ENCODE data around the gene DOHH. TPM values are rescaled to one million over a fixed set of nuclear protein-coding genes. Genes with fewer than 3 reads are reported as not detected.
A peak's percentile ranks its signal among the peaks of the same experiment; 100 is the strongest.

The DOHH gene
- total and polyA plus RNA-seq, 9 of the 15 experiments (the other 6 are each of a cell fraction or from before 2014, with no cell fraction given) = 0.14 to 47.2 (median 5.1) TPM

DNA sequence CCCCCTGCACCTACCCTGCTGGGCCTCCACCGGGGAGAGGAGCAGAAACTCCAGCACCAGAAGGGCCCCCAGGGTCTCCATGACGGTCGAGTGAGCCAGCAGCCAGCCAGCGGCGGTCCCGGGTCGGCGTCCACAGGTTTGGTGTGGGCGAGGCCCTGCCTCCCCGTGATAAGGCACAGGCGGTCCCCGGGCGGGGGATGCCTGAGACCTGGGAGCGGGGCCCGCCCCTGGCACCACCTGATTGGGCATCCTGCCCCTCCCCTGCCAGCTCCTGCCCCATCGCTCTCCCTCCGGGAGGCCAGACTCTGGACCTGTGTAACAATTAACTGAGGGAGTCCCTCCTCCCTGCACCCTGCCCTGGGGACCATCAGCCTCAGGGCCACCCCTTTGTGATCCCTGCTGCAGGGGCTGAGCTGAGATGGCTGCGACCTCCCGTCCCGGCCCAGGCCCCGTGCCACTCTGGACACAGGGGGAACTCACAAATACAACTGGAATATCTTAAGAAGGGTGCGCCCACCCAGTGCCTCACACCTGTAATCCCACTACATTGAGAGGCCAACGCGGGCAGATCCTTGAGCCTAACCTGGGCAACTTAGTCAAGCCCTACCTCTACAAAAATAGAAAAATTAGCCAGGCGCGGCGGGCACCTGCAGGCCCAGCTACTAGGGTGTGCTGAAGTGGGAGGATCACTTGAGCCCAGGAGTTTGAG is 19.9 kb downstream of the DOHH start, which contains the start of gene SMIM24:
Gene SMIM24 (minus strand): TSS at position 143 of the 709 bp plus-strand sequence. CDS start 62 bp downstream, at position 81.
- POLR2A ChIA-PET = interaction anchor here (0.6 to 1.9 kb wide), 5 partner anchors 11 to 766 kb away, joined by 3 to 8 read pairs (median 3); partner anchors contain the start of gene DOHH
- Histone ChIP-seq H3K79me2 (ENCODE audit: control insufficient read depth, insufficient read depth, low read length) (no peaks in the 10 kb centered on the region), H3K27me3 (ENCODE audit: control insufficient read depth in 2 of 2, insufficient read depth in 2 of 2, low read length in 2 of 2) (peaks cover 21 to 27% of the 10 kb centered on the region in 2 experiments; a peak in 4 of 5 replicates), H3K9me3 (replicated peaks; ENCODE audit: control insufficient read depth, insufficient read depth, low read depth, low read length) (no peaks in the 10 kb centered on the region), H3K4me3 (peak within 1 kb of the TSS; percentile 43), H3K27ac (ENCODE audit: extremely low read depth, low read depth, low read length) (no peak within 1 kb of the TSS), H3K4me2 (ENCODE audit: insufficient read depth, low read length) (peak within 1 kb of the TSS; percentile 80), H3K9me1 (ENCODE audit: control insufficient read depth, insufficient read depth, low read length) (no peaks in the 10 kb centered on the region), H3K4me1 (replicated peaks in 1 of 2; ENCODE audit: control insufficient read depth in 2 of 2, insufficient read depth in 2 of 2, low read length in 2 of 2) (peaks cover 11 to 45% of the 10 kb centered on the region in 2 experiments), H2AFZ (ENCODE audit: low read depth, low read length) (peak within 1 kb of the TSS; percentile 69), H3K36me3 (ENCODE audit: control insufficient read depth, insufficient read depth, low read length) (no peaks in the 10 kb centered on the region), H4K20me1 (replicated peaks; ENCODE audit: control insufficient read depth, insufficient read depth, low read length) (peaks cover 8% of the 10 kb centered on the region; the same call in 1 of the 2 replicates), H3K9ac (ENCODE audit: insufficient read depth in 1 of 2, low read depth in 2 of 2, low read length in 2 of 2) (peak within 1 kb of the TSS in 1 of 2 experiments; percentile 81; a peak in 1 of 4 replicates)
- intact Hi-C loops (cut with micrococcal nuclease) = no loop called here
- WGBS (ENCODE audit: insufficient coverage, low coverage, missing lambda C conversion rate) = 23% methylated on average over 22 of the region's 27 CpGs
- BruUV-seq (replicated peaks) = no TSS peak
- in situ Hi-C loops (cut with MboI) = no loop called here
- DNase-seq (ENCODE audit: extremely low read depth in 1 of 4, low spot score in 3 of 4) (peak in 3 of 4 experiments; percentile 51 to 52 (median 51)), ATAC-seq (no peak), FAIRE-seq (no peak)
- CTCF ChIA-PET (ENCODE audit: low intra/inter-chr PET ratio) = no interaction called here
- TF ChIP-seq ELK1 (CRISPR knock-in tag; IDR thresholded peaks at IDR 0.05) (no peak), CBFA2T2 (conservative IDR thresholded peaks at IDR 0.05) (0 out of 2 replicates have a peak, but pooled peaks have one; percentile 14), TSHZ1 (CRISPR knock-in tag; IDR thresholded peaks at IDR 0.05) (no peak), EGR1 (conservative IDR thresholded peaks at IDR 0.05) (peak; percentile 43; the same call in 1 of the 2 replicates), HMG20A (CRISPR knock-in tag; conservative IDR thresholded peaks at IDR 0.05) (no peak), ZNF274 (IDR thresholded peaks at IDR 0.05; ENCODE audit: borderline replicate concordance, low read depth, low read length) (no peak), PTBP1 (IDR thresholded peaks at IDR 0.05; ENCODE audit: low read depth, low read length) (no peak), U2AF2 (optimal IDR thresholded peaks at IDR 0.05; ENCODE audit: low read depth, low read length) (no peak), CBFA2T3 (IDR thresholded peaks at IDR 0.05) (peak; percentile 15; the same call in 1 of the 2 replicates), ESRRA (IDR thresholded peaks at IDR 0.05; ENCODE audit: borderline replicate concordance, low read depth) (no peak)
- TF ChIP-seq, protein P1, sequence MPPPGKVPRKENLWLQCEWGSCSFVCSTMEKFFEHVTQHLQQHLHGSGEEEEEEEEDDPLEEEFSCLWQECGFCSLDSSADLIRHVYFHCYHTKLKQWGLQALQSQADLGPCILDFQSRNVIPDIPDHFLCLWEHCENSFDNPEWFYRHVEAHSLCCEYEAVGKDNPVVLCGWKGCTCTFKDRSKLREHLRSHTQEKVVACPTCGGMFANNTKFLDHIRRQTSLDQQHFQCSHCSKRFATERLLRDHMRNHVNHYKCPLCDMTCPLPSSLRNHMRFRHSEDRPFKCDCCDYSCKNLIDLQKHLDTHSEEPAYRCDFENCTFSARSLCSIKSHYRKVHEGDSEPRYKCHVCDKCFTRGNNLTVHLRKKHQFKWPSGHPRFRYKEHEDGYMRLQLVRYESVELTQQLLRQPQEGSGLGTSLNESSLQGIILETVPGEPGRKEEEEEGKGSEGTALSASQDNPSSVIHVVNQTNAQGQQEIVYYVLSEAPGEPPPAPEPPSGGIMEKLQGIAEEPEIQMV (tag; conservative IDR thresholded peaks at IDR 0.05; ENCODE audit: low read depth) = no peak
- TF ChIP-seq, protein P2, sequence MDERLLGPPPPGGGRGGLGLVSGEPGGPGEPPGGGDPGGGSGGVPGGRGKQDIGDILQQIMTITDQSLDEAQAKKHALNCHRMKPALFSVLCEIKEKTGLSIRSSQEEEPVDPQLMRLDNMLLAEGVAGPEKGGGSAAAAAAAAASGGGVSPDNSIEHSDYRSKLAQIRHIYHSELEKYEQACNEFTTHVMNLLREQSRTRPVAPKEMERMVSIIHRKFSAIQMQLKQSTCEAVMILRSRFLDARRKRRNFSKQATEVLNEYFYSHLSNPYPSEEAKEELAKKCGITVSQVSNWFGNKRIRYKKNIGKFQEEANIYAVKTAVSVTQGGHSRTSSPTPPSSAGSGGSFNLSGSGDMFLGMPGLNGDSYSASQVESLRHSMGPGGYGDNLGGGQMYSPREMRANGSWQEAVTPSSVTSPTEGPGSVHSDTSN (CRISPR knock-in tag; IDR thresholded peaks at IDR 0.05; ENCODE audit: low read depth) = no peak
- TF ChIP-seq, protein P2 (tag; conservative IDR thresholded peaks at IDR 0.05; ENCODE audit: low read depth) = no peak
